Dedifferentiated amniotic fluid mesenchymal stem cell (primary cell): ENCODE data around the gene TENM4.

Experiments used
- DNase-seq: peaks from one replicate; pipeline ENCODE4 v3.0.0-alpha.2; 2016; ENCODE audit errors: extremely low spot score

TENM4 gene

DNA sequence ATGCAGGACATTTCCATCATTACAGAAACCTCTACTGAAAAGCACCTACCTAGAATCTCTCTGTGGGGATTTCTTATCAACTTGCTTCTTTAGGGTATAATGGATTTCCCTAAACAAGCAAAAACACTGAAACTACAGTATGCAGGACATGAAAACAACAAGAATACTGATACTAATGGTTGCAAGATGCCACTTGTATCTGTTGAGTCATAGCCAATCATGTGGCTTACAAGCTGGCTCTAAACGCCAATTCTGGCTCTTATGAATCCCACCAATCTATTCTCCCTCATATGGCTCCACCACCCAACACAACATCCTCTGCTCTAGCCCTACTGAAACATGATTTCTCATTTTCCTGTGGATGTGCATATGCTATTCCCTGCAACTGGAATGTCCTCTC, 22.6 kb downstream of the TENM4 start:
- DNase-seq, result no peak

DNA sequence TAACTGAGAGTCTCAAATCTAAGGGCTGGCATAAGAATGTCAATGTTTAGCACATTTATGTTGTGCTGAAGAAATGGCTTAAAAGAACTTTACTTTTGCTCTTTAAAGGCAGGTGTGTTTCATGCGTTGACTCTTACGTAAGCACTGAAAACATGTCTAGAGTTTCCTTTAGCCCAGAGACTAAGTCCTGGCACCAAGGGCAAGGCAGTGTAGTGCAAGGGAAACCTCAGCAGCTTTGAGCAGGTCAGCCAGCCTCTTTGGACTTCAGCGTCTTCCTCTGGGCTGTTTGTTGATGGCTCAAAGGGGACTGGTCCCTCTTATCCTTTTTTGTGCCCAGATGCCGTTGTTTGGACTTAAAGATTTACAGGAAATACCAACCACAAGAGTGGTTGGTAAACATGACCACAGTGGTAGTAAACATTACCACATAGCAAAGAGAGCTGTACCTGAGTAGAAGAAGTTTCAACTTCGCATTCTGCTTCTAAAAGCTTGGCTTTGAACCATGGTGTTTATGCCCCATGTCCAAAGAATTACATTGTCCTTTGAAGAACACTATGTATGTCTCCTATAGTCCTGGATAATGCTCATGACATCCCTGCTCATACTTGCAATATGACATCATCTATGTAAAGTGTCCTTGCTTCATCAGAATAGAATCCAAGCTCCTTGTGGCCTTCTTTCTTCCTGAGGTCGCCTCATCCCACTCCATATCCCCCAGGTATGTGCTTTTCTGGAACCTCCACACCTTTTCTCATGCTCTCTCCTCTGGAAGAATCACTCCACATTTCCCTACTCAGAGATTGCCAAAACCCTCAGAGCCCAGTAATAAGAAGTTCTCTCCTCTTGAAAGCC, 23.5 kb downstream of the TENM4 start:
- no peak for DNase-seq

DNA sequence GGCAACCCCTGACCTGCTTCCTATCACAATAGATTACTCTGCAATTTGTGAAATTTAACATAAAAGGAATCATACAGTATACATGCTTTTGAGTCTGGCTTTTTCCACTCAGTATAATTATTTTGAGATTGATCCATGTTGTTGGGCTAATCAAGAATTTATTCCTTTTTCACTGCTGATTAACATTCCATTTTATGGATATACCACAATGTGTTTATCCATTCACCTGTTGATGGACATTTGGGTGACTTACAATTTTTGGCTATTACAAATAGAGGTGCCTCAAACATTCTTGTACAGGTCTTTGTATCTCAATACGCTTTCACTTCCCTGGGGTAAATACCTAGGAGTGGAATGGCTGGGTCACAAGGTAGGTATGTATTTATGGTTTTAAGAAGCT, 24.9 kb downstream of the TENM4 start:
- DNase-seq, result no peak

DNA sequence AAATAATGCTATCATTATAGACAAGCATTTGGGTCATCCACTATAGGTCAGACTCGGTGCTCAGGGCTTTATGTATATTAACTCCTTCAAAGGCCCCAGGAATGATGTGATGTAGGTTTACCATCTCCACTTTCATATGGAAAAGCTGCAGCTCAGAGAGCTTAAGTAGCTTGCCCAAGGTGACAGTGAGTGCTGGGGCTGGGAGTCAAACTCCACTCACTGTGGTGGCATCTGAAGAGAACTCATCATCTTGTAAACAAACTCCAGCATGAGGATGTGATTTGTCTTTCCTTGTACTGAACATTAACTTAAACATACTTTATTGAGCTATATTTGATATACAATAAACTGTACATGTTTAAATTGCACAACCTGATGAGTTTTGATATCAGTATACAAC, 25.4 kb downstream of the TENM4 start:
- DNase-seq, result no peak

DNA sequence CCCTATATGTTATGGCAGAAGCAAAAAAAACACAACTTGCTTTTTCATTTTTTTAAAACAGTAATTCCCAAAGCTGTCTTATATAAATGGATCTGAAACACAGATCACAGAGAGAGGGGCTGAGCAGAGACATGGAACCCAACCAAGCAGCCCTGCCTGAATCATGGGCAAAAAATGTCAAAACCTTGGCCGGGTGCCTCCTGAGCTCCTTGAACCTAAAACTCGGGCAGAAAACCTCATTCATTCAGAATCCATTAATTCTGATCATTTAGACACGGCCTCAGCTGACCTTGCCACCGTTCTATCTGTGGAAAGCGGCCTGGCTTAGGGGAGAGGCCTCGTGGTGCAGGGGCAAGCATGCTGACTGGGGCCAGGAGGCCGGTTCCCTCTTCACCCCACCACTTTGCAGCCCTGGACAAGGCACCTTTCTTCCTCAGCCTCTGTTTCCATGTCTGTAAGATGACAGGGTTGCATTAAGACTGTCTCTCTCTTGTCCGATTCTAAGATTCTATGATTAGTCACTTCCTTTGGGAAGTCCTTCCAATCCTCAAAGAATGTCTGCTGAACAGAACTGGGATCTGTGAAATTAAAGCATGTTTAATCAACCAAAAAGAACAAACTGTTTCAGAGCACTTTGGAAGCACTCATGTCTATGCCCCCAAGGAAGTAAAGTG, 26.0 kb downstream of the TENM4 start:
- peak; percentile 50 for DNase-seq

DNA sequence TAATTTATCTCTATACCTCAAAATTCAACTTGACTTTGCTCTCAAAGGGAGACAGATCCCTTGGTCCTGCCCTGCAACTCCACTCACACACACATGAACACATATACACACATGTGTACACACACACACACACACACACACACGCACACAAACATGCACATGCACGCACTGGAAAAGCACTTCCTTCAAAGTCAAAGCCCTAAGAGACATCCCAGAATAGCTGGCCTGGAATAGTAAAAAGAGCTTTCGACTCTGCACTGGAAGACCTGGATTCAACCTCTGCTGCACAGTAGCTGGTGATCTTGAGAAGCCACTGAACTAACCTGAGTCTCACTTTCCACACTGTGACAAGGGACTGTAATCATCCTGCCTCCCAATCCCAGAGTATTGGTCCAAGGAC, 26.8 kb downstream of the TENM4 start:
- no peak for DNase-seq

DNA sequence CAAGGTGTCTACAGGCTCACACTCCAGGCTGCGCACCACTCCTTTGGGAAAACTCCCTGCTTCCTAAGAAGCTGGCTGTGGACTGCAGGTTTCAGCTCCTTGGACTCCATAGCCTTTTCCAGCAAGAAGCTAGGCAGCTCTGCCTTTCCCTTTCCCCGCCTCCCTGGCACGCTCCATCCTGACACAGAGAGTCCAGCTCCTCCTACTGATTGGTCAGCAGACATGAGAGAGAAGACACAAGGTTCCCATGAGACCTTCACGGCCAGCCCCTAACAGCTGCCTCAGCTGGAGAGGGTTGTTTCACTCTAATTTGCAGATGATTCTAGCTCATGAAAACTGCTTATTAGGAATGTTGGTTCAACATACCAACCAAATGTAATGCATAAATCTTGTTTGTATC, 27.6 kb downstream of the TENM4 start:
- DNase-seq, result peak; percentile 75

DNA sequence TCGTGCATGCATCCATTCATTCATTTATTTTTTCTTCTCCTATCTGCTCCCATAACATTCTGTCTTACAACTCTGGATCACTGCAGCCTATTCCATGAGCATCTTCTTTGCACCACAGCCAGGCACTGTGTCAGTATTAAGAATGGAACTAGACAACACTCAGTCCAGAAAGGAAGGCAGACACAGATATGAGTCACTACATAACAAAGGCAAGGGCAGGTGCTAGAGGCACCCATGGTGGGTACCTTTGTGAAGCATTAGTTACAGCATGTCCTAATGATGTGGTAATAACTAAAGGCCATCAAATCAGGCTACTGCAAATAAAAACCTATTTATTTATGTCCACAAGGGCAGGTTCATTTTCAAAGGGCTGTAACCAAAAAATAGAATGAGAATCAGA, 28.1 kb downstream of the TENM4 start:
- no peak for DNase-seq

DNA sequence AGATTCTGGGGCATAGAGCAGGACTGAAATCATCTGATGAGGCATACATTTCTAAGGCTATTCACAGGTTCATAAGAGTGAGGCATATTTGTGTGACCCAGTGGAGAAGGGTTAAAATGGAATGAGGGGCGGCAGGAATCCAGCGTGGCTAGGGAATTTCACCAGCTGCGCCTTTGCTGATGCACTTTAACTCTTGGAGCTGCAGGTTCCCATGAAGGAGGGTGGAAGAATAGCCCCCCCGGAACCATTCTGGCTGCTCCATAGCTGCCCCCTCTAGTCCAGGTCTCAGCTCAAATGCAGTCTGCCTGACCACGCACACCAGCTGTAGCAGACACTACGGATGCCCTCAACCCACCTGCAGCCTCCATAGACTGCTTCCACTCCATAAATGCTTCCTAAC, 31.5 kb downstream of the TENM4 start:
- DNase-seq, result no peak

DNA sequence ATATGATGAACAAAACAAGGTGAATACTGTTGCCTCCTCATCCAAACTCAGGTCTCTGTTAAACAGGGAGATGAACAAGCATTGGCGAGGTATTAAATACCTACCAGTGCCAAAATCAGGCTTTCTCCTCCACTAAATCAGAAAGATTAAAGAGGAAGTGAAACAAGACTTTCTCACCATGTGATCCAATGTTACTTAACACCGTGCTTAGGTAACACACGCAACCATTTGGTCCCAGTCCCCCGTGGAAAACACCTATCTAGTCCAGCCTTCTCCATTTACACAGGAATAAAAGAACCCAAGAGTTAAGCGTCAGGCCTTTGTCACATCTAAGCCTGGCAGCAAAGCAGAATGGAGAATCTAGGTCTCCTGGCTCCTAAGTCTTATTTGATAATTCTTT, 34.5 kb downstream of the TENM4 start:
- no peak for DNase-seq

DNA sequence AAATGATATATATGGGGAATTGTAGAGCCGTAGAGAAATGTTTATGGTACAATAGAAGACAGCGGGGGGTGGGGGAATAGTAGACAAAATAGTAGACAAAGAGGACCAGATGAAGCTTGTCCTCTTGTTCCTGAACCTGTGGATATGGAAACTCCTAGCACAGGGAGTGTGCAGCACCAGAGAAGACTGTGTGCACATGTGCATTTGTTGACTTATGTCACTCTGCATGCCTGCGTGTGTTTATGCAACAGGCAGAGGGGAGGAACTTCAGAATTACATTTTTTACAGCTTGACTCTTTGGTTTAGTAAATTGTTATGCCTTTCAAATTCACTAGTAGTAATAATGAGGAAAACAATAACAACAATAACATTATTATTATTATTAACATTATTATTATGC, 36.0 kb downstream of the TENM4 start:
- DNase-seq, result no peak

DNA sequence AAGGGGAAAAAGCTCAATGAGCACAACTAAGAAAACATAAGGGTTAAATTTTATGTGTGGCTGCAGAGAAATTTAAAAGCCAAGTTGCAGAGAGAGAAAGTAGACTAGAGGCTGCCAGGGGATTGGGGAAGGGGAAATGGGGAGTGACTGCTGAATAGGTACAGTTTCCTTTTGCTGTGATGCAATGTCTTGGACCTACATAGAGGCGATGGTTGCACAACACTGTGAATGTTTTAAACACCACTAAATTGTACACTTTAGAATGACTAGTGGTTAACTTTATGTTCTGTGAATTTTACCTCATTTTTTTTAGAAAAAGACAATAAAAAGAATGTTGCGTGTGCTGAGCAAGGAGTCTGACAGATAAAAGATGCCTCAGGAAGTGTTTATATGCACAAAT, 36.5 kb downstream of the TENM4 start:
- no peak for DNase-seq

DNA sequence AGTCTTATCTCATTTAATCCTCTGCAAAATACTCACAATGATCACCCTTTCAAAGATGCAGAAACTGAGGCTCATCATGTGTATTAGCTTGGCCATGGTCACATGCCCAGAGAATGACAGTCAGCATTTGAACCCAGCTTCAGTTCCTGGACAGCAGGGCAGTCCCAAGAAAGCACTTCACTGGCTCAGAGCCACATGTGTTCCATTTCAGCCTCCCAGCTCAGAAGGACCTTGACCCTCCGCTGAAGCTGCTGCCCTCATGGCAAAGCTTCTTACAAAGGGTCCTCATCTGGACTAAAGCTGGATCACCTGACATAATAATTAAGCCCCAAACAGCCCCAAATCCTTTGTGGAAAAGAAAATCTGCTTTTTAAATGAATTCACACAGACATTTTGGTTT, 37.0 kb downstream of the TENM4 start:
- no peak for DNase-seq

DNA sequence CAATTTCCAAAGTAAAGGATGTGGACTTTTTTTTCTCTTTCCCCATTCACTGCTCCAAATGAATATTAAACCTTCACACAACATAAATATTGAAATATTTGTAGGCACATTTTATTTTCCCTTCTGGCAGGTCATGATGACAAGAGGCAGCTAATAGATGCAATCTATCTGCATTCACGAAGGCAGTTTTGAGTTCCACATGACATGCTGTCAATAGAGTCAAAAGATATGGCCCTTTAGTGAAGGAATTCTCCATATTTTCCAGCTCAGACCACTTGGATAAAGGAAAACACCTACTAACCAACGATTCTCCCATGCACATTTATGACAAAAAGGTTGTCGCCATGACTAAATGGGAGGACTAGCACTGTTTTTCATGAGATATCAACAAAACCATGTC, 37.9 kb downstream of the TENM4 start:
- DNase-seq, result no peak

DNA sequence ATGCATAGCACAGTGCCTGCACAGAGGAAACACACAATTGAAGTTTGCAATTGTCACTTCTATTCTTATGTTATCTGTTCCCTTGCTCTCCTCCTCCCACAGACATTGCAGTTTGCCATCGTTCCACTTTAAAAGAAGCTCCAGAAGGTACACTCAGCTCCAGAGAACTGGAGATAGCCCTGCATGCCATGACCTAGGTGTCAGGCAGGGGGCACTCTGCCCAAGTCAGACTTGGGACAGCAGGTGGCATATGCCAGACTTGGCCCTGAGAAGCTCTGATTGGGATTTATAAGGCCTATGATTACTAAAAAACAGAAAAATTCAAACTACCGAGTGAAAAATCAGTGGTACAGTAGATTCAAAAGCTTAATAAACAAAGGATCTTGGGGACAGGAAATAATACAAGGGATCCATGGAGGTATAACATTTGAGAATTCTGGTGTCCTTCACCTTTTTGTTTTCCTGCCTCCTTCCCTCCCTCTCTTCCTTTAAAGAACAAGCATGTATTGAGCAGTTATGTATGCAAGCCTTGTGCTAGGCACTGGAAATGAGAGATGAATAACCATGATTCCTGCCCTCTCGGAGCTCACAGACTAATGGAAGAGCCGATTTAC, 40.0 kb downstream of the TENM4 start:
- no peak for DNase-seq

DNA sequence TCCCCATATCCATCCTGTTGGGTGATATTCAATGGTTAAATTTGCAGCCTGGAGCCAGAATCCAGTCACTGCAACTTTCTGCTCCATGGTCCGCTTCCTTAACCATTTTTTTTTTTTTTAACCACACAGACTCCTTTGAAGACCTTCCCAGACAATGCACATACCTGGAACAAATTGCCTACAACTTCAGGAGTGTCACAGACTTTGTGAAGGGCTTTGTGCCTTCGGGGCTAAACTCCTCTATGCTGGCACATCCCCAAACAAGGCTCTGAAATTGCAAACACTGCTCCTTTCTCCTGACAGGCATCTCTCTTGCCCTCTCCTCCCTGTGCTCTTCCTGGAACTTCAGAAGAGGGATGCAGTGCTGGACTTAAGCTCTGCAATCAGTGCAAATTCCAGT, 40.6 kb downstream of the TENM4 start:
- no peak for DNase-seq

DNA sequence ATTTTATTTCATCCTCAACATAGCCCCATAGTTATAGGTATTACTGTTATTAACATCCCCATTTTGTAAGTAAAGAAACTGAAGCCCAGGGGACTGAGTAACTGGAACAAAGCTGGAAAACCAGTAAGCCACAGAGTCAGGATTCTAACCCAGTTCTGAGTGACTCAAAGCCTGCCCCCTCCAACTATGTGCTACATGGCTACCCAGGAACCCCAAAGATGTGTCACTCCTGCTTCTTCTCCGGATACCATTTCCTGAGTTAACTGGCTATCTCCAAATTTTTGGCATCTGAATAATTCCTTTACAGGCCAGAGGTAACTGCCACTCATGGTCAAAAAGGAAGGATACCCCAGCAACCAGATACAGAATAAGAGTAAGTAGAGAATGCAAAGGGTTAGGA, 43.6 kb downstream of the TENM4 start:
- DNase-seq, result no peak

DNA sequence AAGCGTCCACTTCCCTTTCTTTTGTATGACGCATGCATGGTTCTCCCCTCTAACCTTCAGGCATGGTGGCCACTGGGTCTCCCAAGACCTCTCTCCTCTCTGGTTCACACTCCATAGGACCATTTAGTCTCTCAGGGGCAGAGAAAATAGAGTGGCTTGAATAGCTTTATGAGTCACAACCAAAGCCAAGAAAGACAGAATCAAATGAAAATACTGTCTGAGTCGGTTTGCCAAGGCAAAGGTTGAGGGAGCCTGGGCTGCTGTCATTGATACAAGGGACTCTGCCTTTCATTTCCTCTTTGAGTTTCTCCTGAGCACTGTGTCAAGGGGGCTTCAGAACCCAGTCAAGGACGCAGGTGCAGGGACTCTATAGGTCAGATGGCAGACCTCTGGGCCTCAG, 44.2 kb downstream of the TENM4 start:
- DNase-seq, result no peak

DNA sequence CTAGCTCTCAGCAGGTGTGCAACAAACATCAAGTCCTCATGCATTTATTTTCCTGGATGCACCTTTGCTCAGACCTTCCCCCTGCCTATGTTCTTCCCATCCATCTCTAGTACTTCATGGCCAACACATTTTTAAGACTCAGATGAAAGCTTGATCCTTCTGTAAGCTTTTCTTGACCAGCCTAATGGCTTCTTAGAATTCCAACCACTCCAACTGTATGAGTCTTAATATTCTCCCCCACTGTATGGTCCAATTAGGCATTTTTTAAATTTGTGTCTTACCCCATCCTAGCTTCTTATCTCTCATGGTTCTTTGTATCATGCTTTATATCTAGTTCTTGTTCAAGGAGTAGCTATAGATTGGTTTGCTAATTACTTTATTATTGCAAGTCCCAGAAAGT, 44.8 kb downstream of the TENM4 start:
- no peak for DNase-seq

DNA sequence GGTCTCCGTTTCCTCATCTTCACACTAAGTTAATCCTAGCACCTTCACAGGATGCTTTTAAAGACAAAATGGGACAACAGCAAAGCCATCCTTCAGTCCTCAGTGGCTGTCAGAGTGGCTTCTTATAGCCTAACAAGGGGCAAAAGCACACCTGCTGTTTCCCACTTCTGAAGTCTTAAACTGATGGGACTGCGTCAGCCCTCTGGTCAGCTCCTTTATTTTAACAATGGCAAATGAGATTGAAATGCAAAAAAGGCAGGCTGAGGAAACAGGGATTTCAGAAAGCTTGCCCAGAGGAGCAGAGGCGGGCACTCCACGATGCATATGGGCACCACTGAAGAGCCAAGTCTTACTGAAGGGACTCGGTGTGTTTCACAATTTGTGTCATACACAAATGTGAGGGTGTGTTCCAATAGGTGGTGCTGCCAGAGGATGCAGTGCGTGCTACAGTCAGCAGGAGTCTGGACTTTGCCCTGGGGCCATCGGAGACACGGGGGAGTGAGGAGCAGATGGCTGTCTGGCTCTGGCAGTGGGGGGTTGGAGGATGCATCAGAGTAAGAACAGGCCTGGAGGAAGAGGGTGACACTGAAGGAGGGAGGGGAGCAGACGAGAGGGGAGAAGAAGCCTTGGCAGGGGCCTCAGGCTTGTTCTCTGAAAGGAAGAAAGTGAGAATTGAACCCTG, 47.3 kb downstream of the TENM4 start:
- DNase-seq, result no peak

DNA sequence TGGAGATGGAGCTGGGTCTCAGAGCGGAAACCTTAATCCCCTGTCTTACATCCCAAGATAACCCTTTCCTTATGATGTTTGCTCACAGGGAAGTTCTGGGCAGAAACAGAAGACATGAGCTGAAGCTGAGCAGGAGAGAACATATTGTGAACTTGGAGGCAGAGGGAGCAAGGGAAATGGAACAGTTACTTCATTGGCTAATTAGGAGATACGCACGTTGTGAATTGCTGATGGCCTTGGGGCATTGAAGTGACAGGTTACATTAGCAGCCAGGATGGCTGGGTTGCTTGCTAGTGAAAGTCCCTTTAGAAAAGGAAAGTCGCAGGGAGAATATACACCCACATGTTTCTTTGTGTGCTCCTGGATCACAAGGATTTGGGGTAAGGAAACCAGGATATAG, 48.7 kb downstream of the TENM4 start:
- DNase-seq, result no peak

DNA sequence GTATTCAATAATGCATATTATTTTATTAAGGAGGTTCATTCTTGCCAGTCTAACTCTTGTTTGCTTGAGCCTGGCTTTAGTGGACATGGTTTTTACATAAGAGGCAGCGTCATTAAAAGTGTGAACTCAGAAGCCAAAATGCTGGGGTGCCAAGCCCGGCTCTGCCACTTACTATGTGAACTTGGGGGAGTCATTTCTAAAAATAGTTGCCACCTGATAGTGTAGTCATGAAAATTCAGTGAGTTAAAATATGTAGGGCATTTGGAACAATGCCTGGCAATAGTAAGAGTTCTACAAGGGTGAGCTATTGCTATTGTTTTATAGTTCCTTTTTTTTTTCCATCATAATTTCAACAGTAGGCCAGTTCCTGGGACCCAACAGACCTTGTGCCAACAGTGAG, 49.9 kb downstream of the TENM4 start:
- no peak for DNase-seq

DNA sequence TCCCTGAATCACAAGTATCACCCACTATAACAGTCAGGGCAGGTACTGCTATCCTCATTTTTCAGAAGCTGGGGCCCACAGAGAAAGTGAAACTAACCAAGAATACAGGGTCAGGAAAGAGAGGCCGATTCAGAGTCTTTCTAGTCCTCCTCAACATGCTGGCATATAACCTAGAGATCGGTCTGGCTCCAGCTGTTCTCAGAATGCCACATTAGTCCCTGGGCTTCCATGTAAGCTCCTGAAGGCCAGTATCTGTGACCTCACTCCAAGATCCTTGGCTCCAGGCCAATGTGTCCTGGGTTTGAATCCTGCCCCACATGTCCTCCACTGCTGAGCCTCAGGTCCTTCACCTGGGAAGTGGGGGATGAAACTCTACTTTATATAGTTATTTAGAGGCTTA, 50.4 kb downstream of the TENM4 start:
- no peak for DNase-seq
